IPS-20b (cell line): Measurements from ENCODE around the gene CCNQ.

Source experiments
- H3K27ac ChIP-seq: one replicate; pipeline ENCODE4 v1.5.1; 2013; ENCODE audit warnings: low read length
- H3K27me3 ChIP-seq: 2 replicates; pipeline ENCODE4 v1.6.1; 2013; ENCODE audit warnings: mild to moderate bottlenecking, low read length, inconsistent platforms; ENCODE audit not compliant: insufficient read depth
- H3K36me3 ChIP-seq: 2 replicates; pipeline ENCODE4 v1.6.1; 2013; ENCODE audit warnings: low read depth, mild to moderate bottlenecking, inconsistent platforms, low read length, moderate library complexity; ENCODE audit not compliant: insufficient read depth
- H3K4me1 ChIP-seq: 2 replicates; pipeline ENCODE4 v1.6.1; 2013; ENCODE audit warnings: mild to moderate bottlenecking, control low read depth, inconsistent platforms, low read length, moderate library complexity; ENCODE audit not compliant: insufficient read depth
- H3K4me3 ChIP-seq: 2 replicates; pipeline ENCODE4 v1.5.1; 2013; ENCODE audit warnings: mild to moderate bottlenecking, low read length, inconsistent platforms
- H3K9ac ChIP-seq: 2 replicates; pipeline ENCODE4 v1.6.1; 2013; ENCODE audit warnings: low read depth, mild to moderate bottlenecking, inconsistent platforms, low read length, moderate library complexity
- H3K9me3 ChIP-seq: 2 replicates; pipeline ENCODE4 v1.6.1; 2013; ENCODE audit warnings: mild to moderate bottlenecking, low read depth, low read length, inconsistent platforms; ENCODE audit not compliant: insufficient read depth

Gene CCNQ

DNA sequence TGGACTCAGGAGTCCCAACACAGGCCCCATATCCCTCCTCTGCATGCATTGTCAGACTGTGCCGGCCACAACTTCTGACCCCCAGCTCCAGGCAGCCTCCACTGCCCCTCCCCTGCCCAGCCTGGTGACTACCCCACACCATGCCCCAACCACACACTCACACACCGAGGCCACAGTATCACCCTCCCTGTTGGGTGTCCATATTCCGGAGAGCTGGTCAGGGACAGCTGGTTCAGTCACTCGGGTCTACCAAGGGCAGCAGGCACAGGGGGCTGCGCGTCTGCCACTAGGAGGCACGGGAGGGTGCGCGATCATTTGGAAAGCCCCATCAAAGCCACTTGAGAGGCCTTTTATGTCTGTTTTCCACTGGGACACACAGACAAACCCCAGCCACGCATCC lies 26.3 kb downstream of the CCNQ start:
- H3K4me1 ChIP-seq, result no peaks in the 10 kb centered on the region; the same call in 1 of the 2 replicates
- H3K4me3 ChIP-seq, result no peak overlapping the region
- H3K36me3 ChIP-seq, result no peaks in the 10 kb centered on the region
- H3K9me3 ChIP-seq, result no peaks in the 10 kb centered on the region
- no peak overlapping the region for H3K27ac ChIP-seq
- H3K27me3 ChIP-seq, result no peaks in the 10 kb centered on the region
- no peak overlapping the region for H3K9ac ChIP-seq

DNA sequence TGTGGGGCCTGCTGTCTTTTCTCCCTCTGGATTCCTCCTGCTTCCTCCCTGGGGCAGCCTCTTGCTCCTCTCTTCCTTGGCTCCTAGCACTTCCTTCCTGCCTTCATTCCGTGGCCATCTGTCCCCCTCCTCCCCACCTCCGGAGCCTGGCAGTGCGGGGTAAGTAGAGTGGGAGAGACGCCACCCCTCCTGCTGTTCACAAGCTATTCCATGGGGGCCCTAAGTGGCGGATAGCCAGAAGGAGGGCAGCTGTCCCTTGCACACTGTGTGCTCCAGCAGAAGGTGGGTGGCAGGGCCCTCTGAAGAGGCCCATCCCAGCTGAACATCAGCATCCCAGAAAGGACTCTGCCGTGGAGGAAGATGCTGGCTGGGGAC lies 27.4 kb downstream of the CCNQ start:
- Histone ChIP-seq H3K4me1 (no peaks in the 10 kb centered on the region; the same call in 1 of the 2 replicates), H3K27ac (no peak overlapping the region), H3K36me3 (no peaks in the 10 kb centered on the region), H3K9ac (no peak overlapping the region), H3K4me3 (no peak overlapping the region), H3K9me3 (no peaks in the 10 kb centered on the region), H3K27me3 (no peaks in the 10 kb centered on the region)

DNA sequence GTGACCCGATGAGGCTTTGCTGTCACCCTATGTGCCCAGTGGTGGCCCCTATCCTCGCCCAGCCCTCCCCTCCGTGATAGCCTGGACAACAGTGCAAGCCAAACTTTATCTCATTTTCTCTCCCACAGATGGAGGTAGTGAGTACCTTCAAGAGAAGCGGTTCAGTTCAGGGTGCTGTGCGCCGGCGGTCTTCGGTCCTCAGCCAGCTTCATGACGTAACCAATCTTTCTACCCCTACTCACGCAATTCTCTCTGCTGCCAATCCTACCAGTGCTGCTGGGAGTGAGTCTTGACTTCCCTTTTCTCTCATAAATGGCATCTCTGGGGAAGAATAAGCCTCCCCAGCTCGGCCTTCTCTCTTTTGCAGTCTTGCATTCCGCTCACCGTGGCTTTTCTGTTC lies 29.5 kb downstream of the CCNQ start:
- Histone ChIP-seq H3K36me3 (no peaks in the 10 kb centered on the region), H3K27ac (no peak overlapping the region), H3K27me3 (no peaks in the 10 kb centered on the region), H3K9me3 (no peaks in the 10 kb centered on the region), H3K4me3 (no peak overlapping the region), H3K4me1 (no peaks in the 10 kb centered on the region; the same call in 1 of the 2 replicates), H3K9ac (no peak overlapping the region)

DNA sequence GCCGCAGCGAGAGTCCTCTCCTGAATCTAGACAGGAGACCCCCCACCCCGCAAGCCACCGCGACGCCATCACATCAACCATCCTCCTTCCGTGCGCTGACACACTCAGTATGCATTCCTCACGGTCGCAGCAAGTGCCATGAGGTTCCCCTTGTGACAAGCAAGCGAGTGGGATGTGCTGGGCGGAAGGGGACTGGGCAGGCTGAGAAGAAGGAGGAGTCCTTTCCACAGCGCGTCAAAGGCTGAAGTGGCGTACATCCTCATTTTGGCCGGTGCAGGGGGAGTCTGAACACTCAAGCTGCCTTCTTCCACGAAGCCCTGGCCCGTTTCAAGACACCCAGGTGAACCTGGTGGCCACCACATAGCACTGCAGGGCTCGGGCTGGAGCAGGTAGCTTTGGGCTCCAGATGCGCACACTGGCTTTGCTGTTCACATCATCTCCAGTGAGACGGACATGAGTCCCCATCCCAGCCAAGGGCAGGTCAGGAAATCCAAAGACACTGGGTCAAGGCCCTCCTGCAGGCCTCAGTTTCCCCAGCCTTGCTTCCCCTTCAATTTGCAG lies 30.4 kb downstream of the CCNQ start:
- H3K4me1 ChIP-seq, result no peaks in the 10 kb centered on the region; the same call in 1 of the 2 replicates
- no peaks in the 10 kb centered on the region for H3K36me3 ChIP-seq
- H3K27me3 ChIP-seq, result no peaks in the 10 kb centered on the region
- no peak overlapping the region for H3K9ac ChIP-seq
- H3K4me3 ChIP-seq, result no peak overlapping the region
- no peak overlapping the region for H3K27ac ChIP-seq
- no peaks in the 10 kb centered on the region for H3K9me3 ChIP-seq

DNA sequence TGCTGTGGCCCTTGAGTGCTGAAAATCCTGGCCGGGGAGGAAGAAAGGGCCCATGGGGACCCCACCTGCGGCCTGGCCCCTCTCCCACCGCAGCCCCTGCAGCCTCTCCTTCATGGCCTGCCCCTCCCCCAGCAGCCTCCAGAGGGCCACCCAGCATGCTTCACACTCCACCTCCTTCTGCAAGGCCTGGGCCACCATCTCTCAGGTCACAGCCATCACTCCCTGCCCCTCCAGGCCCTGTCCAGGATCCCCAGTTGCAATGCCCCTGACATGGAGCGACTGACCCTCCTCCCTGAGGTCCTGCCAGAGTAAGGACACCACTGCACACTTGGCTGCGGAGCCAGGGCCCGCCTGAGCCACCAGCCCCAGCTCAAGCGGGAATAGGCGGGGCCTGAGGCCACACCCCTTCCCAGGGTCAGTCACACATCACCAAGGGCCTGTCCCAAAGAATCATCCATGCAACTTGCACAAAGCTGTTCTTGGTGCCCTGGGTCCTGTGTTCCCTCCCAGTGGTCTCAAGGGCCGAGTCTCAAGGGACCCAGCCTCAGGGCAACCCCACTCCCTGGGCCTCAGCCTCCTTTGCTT lies 32.9 kb downstream of the CCNQ start:
- H3K27me3 ChIP-seq, result no peaks in the 10 kb centered on the region

DNA sequence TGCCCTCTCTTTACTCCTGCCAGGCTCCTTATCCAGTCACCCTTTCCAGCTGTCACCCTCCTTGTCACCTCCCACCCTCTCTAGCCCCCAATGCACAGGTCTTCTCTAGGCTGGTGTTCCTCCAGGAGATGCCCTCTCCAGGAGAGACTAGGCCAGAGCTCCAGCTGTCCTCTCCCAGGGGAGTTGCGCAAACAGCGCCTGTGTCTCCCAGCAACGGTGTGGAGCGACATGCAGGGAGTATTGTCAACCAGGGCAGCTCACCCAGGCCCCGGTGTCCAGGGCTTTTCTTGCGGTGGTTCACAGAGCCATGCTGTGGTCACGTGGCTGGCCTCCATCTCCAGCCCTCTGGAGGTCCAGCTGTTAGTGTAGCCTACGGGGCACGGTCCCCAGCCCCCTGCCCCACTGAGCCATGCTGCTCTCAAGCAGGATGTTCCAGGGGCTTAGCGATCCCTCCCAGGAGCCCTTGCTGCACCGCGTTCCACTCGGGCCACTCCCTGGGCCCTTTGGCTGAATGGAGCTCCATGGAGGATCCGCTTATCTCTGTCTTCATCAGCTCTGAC lies 34.8 kb downstream of the CCNQ start:
- H3K27ac ChIP-seq, result no peak overlapping the region
- no peaks in the 10 kb centered on the region; the same call in 1 of the 2 replicates for H3K4me1 ChIP-seq
- no peaks in the 10 kb centered on the region for H3K9me3 ChIP-seq
- H3K4me3 ChIP-seq, result no peak overlapping the region
- H3K27me3 ChIP-seq, result no peaks in the 10 kb centered on the region
- H3K36me3 ChIP-seq, result no peaks in the 10 kb centered on the region
- no peak overlapping the region for H3K9ac ChIP-seq

More for the DNA sequence above, 32.9 kb downstream of the CCNQ start:
- Histone ChIP-seq H3K9me3 (no peaks in the 10 kb centered on the region), H3K27ac (no peak overlapping the region), H3K4me3 (no peak overlapping the region), H3K36me3 (no peaks in the 10 kb centered on the region), H3K9ac (no peak overlapping the region), H3K4me1 (no peaks in the 10 kb centered on the region; the same call in 1 of the 2 replicates)

DNA sequence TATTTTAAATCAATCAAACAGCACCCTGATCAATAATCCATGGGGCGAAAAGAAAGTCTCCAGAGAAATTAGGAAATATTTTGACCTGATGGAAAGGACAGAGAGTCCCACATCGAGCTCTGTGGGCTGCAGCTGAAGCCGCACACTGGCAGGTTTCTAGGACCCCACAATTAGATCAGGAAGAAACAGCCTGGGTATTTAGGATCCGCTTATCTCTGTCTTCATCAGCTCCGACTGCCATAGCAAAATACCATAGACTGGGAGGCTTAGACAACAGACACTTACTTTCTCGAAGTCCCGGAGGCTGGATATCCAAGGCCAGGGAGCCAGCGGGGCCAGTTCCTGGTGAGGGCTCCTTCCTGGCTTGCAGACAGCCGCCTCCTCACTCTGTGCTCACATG lies 36.4 kb downstream of the CCNQ start:
- no peak overlapping the region for H3K4me3 ChIP-seq
- no peaks in the 10 kb centered on the region for H3K27me3 ChIP-seq
- H3K36me3 ChIP-seq, result no peaks in the 10 kb centered on the region
- no peaks in the 10 kb centered on the region for H3K4me1 ChIP-seq
- no peaks in the 10 kb centered on the region for H3K9me3 ChIP-seq
- no peak overlapping the region for H3K27ac ChIP-seq
- H3K9ac ChIP-seq, result no peak overlapping the region

DNA sequence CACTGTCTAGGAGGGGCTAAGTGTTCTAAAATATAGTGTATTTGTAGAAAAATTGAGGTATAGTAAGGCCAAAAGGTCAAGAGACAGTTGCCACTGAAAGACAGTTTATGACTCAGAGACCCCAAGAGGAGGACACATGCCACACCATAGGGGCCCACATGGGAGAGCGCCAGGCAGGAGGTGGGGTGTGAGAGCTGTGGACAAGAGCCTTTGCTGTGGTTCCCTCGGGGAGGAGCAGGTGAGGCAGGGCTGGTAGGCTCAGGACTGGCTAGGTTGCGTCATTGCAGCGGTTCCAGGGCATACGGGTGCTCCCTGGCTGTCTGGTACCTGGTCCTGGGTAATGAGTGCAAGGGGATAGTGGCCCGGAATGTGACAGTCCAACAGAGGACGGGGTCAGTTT lies 37.6 kb downstream of the CCNQ start:
- Histone ChIP-seq H3K9me3 (no peaks in the 10 kb centered on the region), H3K4me1 (no peaks in the 10 kb centered on the region), H3K9ac (no peak overlapping the region), H3K27ac (no peak overlapping the region), H3K4me3 (no peak overlapping the region), H3K36me3 (no peaks in the 10 kb centered on the region), H3K27me3 (no peaks in the 10 kb centered on the region)

DNA sequence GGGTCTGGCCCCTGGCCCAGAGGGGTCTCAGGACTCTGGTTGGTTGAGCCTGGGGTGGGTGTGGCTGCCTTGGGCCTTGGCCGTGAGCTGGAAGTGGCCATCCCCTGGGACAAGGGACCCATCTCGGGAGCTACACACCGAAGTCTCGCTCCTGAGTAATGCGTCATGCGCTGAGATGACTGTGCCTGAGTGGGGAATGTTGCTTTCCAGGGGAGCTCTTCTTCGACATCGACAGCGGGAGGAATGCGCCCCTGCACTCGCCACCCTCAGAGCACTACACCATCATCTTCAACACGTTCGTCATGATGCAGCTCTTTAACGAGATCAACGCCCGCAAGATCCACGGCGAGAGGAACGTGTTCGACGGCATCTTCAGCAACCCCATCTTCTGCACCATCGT lies 38.5 kb downstream of the CCNQ start:
- Histone ChIP-seq H3K27ac (no peak overlapping the region), H3K9me3 (no peaks in the 10 kb centered on the region), H3K27me3 (no peaks in the 10 kb centered on the region), H3K9ac (no peak overlapping the region), H3K4me3 (no peak overlapping the region), H3K36me3 (no peaks in the 10 kb centered on the region), H3K4me1 (no peaks in the 10 kb centered on the region)

DNA sequence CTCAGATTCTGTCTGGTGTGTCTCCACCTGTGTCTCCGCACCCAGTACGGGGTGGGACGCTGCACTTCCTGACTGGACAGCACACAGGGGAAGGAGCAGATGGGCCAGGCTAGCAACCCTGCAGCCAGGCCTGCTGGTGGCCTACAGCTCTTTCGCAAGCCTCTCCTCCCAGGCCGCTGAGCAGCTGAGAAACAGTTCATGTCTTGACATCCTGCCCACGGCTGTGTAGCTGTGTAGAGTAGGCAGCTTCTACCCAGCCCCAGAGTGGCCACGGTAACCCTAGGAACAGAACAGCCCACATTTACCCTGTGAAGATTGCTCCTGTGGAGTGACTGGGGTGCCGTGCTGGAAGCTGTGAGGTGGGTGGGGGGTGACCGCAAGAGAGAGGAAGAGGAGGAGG lies 38.9 kb downstream of the CCNQ start:
- H3K27me3 ChIP-seq, result no peaks in the 10 kb centered on the region

DNA sequence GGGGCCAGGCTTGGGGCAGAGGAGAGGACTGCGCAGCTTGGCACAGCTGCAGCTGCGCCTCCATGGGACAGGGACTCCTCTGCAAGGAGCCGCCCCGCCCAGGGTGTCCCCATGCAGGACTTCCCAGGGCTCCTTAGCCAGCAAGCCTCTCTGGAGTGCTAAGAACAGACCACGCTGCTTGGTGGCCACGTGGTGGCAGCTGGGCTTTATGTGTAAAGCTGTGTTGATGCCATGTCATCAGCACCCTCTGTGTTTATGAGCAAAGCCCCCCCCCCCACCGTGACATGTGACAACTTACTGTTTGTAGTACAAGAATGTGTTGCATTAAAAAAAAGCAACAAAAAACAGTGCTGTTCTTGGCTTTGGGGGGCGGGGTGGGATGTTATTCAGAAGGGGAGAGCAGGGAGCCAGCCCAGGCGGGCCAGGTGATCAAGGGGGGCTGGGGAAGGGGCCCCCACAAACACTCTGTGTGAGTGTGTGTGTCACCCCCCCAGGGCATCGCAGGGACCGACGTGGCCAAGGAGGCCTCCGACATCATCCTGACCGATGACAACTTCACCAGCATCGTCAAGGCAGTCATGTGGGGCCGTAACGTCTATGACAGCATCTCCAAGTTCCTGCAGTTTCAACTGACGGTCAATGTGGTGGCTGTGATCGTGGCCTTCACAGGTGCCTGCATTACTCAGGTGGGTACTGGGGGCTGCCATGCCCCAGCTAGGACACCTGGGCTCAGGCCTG lies 41.2 kb downstream of the CCNQ start:
- no peak overlapping the region for H3K9ac ChIP-seq
- H3K4me1 ChIP-seq, result no peaks in the 10 kb centered on the region
- H3K4me3 ChIP-seq, result no peak overlapping the region
- H3K36me3 ChIP-seq, result no peaks in the 10 kb centered on the region
- H3K27ac ChIP-seq, result no peak overlapping the region
- H3K9me3 ChIP-seq, result no peaks in the 10 kb centered on the region
- H3K27me3 ChIP-seq, result no peaks in the 10 kb centered on the region

More for the DNA sequence above, 38.9 kb downstream of the CCNQ start:
- Histone ChIP-seq H3K36me3 (no peaks in the 10 kb centered on the region), H3K4me1 (no peaks in the 10 kb centered on the region), H3K9me3 (no peaks in the 10 kb centered on the region), H3K9ac (no peak overlapping the region), H3K4me3 (no peak overlapping the region), H3K27ac (no peak overlapping the region)

DNA sequence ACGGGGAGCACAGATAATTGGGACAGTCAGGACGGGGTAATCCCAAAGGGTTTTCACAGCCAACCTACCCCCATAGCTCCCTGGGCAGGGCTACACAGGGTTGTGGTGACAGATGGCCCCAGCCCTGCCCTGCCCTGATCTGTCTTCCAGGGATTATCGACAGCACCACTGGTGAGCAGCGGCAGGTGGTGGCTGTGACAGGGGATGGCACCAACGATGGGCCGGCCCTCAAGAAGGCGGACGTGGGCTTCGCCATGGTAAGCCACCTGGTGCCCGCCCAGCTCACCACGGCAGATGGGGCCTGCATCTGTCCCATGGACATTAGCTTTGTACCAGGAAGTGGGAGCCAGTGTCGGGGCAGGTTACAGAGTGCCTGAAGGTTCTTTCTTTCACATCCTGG lies 42.2 kb downstream of the CCNQ start:
- no peak overlapping the region for H3K4me3 ChIP-seq
- H3K4me1 ChIP-seq, result no peaks in the 10 kb centered on the region
- no peaks in the 10 kb centered on the region for H3K36me3 ChIP-seq
- no peak overlapping the region for H3K27ac ChIP-seq
- H3K9me3 ChIP-seq, result no peaks in the 10 kb centered on the region
- no peak overlapping the region for H3K9ac ChIP-seq
- no peaks in the 10 kb centered on the region for H3K27me3 ChIP-seq
